Stimulated activated memory B cell treated with anti-CD40 and anti-IgM and Interleukin-4, amounts not matched to agents 10 μg/mL and 1 μg/mL and 100 μg/mL, for 72 hours (primary cell): ENCODE measurements around the gene ALAD.
"Not testable (repeated sequence)": the region's sequence is repeated elsewhere in the genome, so short reads cannot be mapped to it uniquely, and the experiment has no call there.

Experiments
- ATAC-seq: fragments of 150-1000 bp; cut with Tn5 transposase; 2 replicates; pipeline ENCODE4 v1.10.0; 2021
- H3K27ac Mint-ChIP-seq: one replicate; pipeline ENCODE4 v1.8.0; 2022; ENCODE audit warnings: mild to moderate bottlenecking, mixed read lengths
- H3K27me3 Mint-ChIP-seq: one replicate; pipeline ENCODE4 v1.8.0; 2022; ENCODE audit warnings: mixed read lengths
- H3K36me3 Mint-ChIP-seq: one replicate; pipeline ENCODE4 v1.8.0; 2022; ENCODE audit warnings: mixed read lengths
- H3K4me1 Mint-ChIP-seq: one replicate; pipeline ENCODE4 v1.8.0; 2022; ENCODE audit warnings: mixed read lengths
- H3K4me3 Mint-ChIP-seq: one replicate; pipeline ENCODE4 v1.8.0; 2022; ENCODE audit warnings: mild to moderate bottlenecking, moderate library complexity, mixed read lengths
- H3K9me3 Mint-ChIP-seq: one replicate; pipeline ENCODE4 v1.8.0; 2022; ENCODE audit warnings: mixed read lengths

Gene ALAD

DNA sequence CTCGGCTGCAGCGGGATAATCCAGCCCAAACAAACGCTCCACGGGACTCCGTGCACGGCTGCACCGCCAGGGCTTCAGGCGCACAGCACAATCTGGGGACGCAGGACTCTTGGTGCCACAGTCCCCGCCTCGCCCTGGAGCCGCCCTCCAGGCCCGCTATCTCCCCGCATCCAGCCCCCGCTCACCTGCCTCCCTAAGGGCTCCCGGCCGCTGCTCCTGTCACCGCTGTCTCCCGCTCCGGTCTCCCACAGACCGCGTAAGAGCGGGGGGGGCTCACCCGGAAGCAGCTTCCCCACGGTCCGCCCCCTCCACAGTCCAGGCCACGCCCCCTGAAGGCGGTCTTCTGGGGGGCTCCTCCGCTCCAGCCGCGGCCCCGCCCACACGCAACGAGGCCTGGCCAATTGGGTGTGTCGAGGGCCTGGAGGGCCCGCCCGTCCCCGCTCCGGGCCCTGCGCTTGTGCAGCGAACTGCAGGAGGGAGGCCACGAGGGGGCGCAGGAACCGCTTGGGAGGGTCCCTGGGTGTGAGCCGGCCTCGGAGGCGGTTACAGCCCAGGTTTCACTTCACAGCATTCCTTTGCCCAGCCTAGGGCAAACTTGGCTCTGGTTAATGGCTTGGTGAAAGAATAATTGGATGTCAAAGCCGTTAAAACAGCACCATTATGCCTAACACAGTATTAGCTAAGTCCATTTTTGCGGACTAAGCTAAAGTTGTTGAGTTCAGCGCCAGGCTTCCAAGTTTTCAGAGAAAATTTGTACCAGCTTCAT lies at the start of gene ALAD:
ALAD (minus strand) TSS at position 258 of the 766 bp plus-strand sequence. CDS start 7,725 bp downstream, outside the sequence.
- H3K27me3 Mint-ChIP-seq, result no peaks in the 10 kb centered on the region
- peak; percentile 100 for ATAC-seq
- no peaks in the 10 kb centered on the region for H3K36me3 Mint-ChIP-seq
- peaks cover 27% of the 10 kb centered on the region for H3K4me1 Mint-ChIP-seq
- no peaks in the 10 kb centered on the region for H3K9me3 Mint-ChIP-seq
- H3K27ac Mint-ChIP-seq, result peak within 1 kb of the TSS; percentile 80
- H3K4me3 Mint-ChIP-seq, result peak within 1 kb of the TSS; percentile 96

DNA sequence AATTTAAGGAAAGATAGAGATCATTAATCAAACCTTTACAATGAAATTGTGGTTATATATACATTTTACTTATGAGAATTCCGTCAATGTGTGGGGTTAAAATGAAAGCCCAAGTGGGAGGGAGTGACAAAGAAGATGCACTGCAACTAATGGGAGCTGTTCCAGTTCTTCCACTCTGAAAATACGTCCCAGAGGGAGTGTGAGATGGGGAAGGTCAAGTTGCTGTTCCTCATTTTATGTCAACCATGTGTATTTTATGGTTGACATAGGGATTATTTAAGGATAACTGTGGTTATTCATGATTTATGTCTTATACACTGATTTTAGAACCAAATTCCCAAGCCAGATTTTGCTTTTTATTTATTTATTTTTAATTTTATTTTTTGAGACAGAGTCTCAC lies 48.3 kb upstream of the ALAD start:
- no peak for ATAC-seq
- no peak overlapping the region for H3K27ac Mint-ChIP-seq
- no peaks in the 10 kb centered on the region for H3K4me1 Mint-ChIP-seq
- H3K27me3 Mint-ChIP-seq, result no peaks in the 10 kb centered on the region
- no peaks in the 10 kb centered on the region for H3K36me3 Mint-ChIP-seq
- H3K4me3 Mint-ChIP-seq, result no peak overlapping the region
- no peaks in the 10 kb centered on the region for H3K9me3 Mint-ChIP-seq

DNA sequence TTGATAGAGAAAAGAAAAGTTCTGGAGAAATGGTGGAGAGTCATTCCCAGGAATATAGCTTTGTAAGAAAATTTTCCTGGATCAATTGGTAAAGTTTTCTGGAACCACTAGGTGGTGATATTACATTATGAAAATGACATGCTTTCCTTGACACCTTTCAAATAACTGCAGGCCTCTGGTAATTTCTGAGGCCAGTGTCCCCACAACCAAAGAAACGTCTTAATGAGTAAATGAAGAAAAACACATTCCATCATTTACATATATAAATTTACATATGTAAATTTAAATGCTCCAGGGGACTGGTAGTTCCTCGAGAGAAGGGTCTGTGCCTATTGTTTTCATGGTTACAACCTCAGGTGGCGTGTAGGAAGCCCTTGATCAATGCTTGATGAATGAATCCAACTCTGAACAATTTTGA lies 45.2 kb upstream of the ALAD start:
- ATAC-seq, result no peak
- Mint-ChIP-seq H3K4me3 (no peak overlapping the region), H3K27ac (no peak overlapping the region), H3K36me3 (no peaks in the 10 kb centered on the region), H3K27me3 (no peaks in the 10 kb centered on the region), H3K4me1 (no peaks in the 10 kb centered on the region), H3K9me3 (no peaks in the 10 kb centered on the region)

DNA sequence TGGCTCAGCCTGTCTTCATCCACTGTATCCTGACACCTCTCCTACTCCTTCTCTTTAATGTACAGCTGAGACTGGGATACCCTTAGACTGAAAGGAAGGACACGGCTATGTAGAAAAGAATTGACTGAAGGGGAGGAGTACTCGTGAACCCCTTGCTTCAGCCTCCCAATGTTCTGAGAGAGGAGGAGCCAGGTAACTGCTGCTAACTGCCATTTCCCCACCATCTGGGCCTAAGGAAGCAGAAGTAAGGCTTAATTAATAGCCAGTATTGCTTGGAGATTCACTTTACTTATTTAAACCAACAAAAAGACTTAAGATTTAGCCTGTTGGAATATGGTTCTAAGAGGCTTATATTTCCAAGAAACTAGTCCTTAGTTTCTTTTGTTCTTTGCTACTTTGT lies 43.7 kb upstream of the ALAD start:
- H3K4me3 Mint-ChIP-seq, result no peak overlapping the region
- no peak for ATAC-seq
- H3K27ac Mint-ChIP-seq, result no peak overlapping the region

DNA sequence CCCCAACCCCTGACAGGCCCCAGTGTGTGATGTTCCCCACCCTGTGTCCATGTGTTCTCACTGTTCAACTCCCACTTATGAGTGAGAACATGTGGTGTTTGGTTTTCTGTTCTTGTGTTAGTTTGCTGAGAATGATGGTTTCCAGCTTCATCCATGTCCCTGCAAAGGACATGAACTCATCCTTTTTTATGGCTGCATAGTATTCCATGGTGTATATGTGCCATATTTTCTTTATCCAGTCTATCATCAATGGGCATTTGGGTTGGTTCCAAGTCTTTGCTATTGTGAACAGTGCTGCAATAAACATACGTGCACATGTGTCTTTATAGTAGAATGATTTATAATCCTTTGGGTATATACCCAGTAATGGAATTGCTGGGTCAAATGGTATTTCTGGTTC lies 36.6 kb upstream of the ALAD start:
- H3K36me3 Mint-ChIP-seq, H3K27me3 Mint-ChIP-seq, ATAC-seq, H3K27ac Mint-ChIP-seq, H3K9me3 Mint-ChIP-seq, H3K4me1 Mint-ChIP-seq, H3K4me3 Mint-ChIP-seq: not testable (repeated sequence)

More for the DNA sequence above, 43.7 kb upstream of the ALAD start:
- no peaks in the 10 kb centered on the region for H3K36me3 Mint-ChIP-seq
- no peaks in the 10 kb centered on the region for H3K27me3 Mint-ChIP-seq
- no peaks in the 10 kb centered on the region for H3K9me3 Mint-ChIP-seq
- H3K4me1 Mint-ChIP-seq, result no peaks in the 10 kb centered on the region

DNA sequence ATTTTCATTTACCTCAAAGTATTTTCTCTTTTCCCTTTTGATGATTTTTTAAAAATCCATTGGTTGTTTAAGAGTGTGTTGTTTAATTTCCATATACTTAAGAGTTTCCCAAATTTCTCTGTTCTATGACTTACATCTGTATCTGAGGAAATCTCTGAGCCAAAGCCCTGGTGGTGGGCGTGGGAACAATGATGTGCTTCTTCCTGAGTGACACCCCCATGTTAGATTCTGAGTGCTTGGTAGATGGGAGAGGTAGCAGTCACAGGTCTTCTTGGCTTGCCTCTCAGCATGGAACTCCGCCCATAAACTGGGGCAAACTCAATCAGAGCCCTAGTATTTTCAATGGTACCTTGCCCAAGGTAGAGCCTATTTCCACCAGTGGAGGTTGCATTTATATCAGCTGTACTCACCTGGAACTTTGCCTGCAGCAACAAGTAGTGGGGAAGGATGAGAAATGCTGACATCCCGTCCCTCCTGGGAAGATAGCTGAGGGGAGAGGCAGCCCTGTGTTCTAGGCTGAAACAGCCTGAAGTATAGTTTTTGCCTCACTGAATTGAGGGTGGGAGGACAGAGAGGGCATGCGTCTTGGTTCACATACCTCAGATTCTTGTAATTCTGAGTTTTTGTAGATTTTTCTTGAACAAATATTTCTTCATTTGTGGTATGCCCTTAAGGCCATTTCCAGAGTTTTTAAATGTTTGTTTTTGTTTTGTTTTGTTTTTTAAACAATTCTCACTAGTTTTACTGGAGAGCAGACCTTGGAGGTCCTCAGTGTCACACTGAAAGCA lies 35.8 kb upstream of the ALAD start:
- H3K27ac Mint-ChIP-seq, result no peak overlapping the region
- H3K4me3 Mint-ChIP-seq, result no peak overlapping the region
- no peak for ATAC-seq
- H3K9me3 Mint-ChIP-seq, result peaks cover 4% of the 10 kb centered on the region
- no peaks in the 10 kb centered on the region for H3K4me1 Mint-ChIP-seq
- H3K36me3 Mint-ChIP-seq, result no peaks in the 10 kb centered on the region
- H3K27me3 Mint-ChIP-seq, result no peaks in the 10 kb centered on the region

DNA sequence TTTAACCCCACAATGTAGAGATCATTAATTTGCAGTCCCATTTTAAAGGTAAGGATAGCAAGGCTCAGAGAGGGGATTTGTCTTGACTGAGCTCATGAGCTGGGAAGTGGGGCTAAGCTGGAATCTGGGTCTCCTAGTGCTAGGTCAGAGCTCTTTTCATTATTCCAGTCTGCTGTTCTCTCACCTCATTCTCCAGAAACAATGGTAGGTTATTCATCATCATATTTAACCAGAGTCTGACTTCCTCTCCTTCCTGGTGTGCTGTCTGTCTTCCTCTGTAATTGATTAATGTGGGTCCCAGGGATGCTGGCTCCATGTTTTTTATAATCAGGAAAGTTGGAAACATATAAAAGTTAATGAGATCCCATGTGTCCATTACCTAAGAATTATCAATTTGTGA lies 30.1 kb upstream of the ALAD start:
- H3K9me3 Mint-ChIP-seq, result peaks cover 4% of the 10 kb centered on the region
- H3K4me1 Mint-ChIP-seq, result no peaks in the 10 kb centered on the region
- H3K27me3 Mint-ChIP-seq, result no peaks in the 10 kb centered on the region
- no peak overlapping the region for H3K4me3 Mint-ChIP-seq
- no peak for ATAC-seq
- no peaks in the 10 kb centered on the region for H3K36me3 Mint-ChIP-seq
- no peak overlapping the region for H3K27ac Mint-ChIP-seq

DNA sequence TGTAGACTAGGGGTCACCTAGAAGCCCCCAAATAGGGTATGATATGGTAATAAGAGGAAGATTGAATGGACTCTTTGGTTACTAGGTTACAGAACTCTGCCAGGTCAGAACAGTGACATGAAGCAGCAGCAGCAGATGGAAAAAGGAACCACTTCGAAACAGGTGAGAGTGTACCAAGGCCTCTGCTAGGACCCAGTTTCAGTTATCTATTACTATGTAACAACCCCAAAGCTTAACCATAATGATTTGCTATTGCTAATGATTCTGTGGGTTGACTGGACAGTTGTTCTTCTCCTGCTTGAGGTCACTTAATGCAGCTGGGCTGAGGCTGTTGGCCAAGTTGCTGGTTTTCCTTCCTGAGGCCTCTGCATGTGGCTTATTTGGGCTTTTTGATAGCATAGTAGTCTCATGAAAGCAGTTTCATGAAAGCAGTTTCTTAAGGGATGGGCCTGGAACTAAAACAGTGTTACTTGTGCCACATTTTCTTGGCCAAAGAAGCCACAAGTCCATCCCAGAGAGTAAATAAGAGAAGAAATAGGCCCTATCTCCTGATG lies 27.1 kb upstream of the ALAD start:
- no peak for ATAC-seq
- H3K9me3 Mint-ChIP-seq, result no peaks in the 10 kb centered on the region
- no peaks in the 10 kb centered on the region for H3K4me1 Mint-ChIP-seq
- H3K27ac Mint-ChIP-seq, result peak overlapping the region; percentile 20
- no peaks in the 10 kb centered on the region for H3K36me3 Mint-ChIP-seq
- H3K27me3 Mint-ChIP-seq, result peaks cover 9% of the 10 kb centered on the region
- H3K4me3 Mint-ChIP-seq, result no peak overlapping the region

DNA sequence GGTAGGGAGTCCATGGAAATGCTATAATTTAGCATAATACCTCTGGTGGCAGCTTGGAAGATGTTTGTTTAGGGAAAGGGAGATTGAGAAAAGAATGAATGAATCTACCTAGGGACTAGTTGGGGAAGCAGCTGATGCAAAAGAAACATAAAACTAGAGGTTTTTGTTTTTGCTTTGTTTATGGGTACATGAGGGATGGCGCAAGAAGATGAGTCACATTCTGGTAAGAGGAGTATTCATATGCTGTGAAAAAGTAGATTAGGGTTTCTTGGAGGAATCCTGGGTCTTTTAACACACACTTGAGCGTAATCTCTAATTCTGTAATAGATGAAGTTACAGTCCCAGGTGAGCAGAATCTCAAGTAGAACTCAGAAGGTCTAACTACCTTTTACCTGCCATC lies 26.5 kb upstream of the ALAD start:
- ATAC-seq, result no peak
- peak overlapping the region; percentile 20 for H3K27ac Mint-ChIP-seq
- no peaks in the 10 kb centered on the region for H3K4me1 Mint-ChIP-seq
- peaks cover 9% of the 10 kb centered on the region for H3K27me3 Mint-ChIP-seq
- no peaks in the 10 kb centered on the region for H3K36me3 Mint-ChIP-seq
- H3K9me3 Mint-ChIP-seq, result no peaks in the 10 kb centered on the region
- H3K4me3 Mint-ChIP-seq, result no peak overlapping the region

DNA sequence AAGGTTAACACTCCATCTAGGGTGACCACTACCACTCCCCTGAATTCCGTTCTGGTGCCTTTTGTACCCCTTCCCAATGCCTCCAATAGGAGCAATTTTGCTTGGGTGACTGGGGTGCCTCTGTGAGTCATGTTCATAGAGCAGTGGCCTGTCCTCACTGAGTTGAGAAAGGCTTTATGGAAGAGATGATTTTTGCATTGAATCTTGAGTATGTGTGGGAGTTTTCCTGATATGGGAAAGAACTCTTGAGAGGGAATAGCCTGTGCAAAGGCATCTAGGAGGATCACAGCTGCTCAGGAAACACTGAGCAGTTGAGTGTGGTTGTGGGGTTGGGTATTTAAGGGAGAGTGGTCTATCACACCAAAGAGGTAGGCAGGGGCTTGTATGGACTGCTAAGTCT lies 25.6 kb upstream of the ALAD start:
- Mint-ChIP-seq H3K9me3 (no peaks in the 10 kb centered on the region), H3K4me3 (no peak overlapping the region), H3K27me3 (peaks cover 9% of the 10 kb centered on the region), H3K36me3 (no peaks in the 10 kb centered on the region), H3K27ac (no peak overlapping the region), H3K4me1 (no peaks in the 10 kb centered on the region)
- no peak for ATAC-seq

DNA sequence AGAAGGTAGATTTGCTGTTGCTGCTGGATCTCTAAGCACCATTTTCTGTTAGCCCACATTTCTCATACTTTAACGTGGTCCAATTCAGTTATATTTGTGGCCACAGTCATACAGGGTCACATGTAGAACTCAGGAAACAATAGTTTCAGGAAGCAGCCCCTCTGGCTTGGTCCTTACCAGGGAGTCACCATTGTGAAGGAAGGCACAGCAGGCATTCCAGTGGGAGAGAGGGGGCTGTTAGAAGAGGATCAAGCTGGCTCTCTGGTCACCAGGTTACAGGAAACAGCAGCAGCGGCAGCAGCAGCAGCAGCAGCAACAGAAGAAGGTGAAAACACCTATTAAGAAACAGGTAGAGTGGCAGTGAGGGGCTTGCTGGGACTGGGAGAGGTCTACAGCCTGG lies 24.0 kb upstream of the ALAD start:
- H3K9me3 Mint-ChIP-seq, result no peaks in the 10 kb centered on the region
- H3K27me3 Mint-ChIP-seq, result peaks cover 9% of the 10 kb centered on the region
- ATAC-seq, result no peak
- H3K4me3 Mint-ChIP-seq, result no peak overlapping the region
- H3K4me1 Mint-ChIP-seq, result no peaks in the 10 kb centered on the region
- no peak overlapping the region for H3K27ac Mint-ChIP-seq
- H3K36me3 Mint-ChIP-seq, result no peaks in the 10 kb centered on the region

DNA sequence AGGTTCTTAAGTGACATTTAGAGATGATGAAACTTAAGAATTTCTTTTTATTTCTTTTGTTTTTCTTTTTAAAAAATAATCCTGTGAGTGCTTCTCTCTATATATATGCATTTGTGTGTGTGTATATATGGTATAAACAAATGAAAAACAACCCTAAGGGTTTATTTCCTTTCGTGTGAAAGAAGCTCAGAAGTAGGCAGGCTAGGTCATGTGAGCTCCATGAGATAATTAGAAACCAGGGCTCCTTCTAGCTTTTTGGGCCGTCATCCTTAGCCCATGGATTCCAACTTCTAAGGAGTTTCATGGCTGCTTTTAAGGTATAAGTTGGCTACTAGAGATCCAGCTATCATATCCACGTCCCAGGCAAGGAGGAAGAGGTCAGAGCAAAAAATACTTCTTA lies 20.6 kb upstream of the ALAD start:
- ATAC-seq, result no peak
- Mint-ChIP-seq H3K4me3 (no peak overlapping the region), H3K27me3 (peaks cover 9% of the 10 kb centered on the region), H3K4me1 (no peaks in the 10 kb centered on the region), H3K27ac (no peak overlapping the region), H3K36me3 (no peaks in the 10 kb centered on the region), H3K9me3 (no peaks in the 10 kb centered on the region)

DNA sequence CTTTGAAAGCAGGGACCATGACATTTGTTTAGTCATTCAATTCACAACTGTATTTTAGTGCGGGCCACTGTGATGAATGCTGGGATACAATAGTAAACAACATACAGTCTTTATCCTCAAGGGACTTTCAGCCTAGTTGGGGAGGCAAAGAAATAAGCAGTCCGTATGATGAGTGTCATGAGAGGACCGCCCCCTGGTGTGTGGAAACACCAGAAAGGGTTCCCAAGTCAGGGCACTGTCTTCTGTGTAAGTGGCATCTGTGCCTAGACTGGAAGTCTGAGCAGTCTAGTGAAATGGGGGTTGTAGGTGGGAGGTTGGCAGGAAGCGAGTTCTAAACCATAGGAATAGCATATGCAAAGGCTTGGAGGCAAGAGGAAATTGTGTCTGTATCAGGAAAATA lies 16.3 kb upstream of the ALAD start:
- ATAC-seq, result no peak
- Mint-ChIP-seq H3K27me3 (no peaks in the 10 kb centered on the region), H3K36me3 (no peaks in the 10 kb centered on the region), H3K27ac (no peak overlapping the region), H3K4me1 (no peaks in the 10 kb centered on the region), H3K4me3 (no peak overlapping the region), H3K9me3 (no peaks in the 10 kb centered on the region)

DNA sequence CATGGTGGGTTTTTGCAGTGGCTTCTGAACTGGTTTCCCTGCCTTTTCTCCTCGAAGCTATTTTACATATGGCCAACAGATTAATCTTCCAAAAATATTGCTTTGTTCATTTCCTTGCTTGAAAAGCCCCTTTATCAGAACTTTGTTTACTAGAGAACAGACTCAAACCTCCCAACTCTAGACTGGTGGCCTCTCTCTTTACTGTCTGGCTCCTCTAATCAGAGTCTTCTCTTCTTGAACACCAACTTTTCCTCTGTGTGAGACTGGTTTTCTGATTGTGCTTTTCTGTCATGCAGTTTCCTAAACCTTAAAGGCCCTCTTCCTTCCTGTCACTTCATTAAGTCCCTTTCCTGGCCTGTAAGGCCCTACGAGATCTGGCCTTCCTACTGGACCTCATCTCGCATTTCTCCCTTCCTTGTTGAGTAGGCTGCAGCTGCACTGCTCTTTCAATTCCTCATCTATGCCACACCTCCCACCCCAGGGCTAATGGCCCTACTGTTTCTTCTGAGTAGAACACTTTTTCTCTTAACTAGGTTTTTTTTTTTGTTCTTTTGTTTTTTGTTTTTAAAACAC lies 15.2 kb upstream of the ALAD start:
- H3K27ac Mint-ChIP-seq, result no peak overlapping the region
- H3K9me3 Mint-ChIP-seq, result no peaks in the 10 kb centered on the region
- ATAC-seq, result peak; percentile 98
- H3K27me3 Mint-ChIP-seq, result no peaks in the 10 kb centered on the region
- no peaks in the 10 kb centered on the region for H3K36me3 Mint-ChIP-seq
- H3K4me3 Mint-ChIP-seq, result no peak overlapping the region
- H3K4me1 Mint-ChIP-seq, result no peaks in the 10 kb centered on the region

DNA sequence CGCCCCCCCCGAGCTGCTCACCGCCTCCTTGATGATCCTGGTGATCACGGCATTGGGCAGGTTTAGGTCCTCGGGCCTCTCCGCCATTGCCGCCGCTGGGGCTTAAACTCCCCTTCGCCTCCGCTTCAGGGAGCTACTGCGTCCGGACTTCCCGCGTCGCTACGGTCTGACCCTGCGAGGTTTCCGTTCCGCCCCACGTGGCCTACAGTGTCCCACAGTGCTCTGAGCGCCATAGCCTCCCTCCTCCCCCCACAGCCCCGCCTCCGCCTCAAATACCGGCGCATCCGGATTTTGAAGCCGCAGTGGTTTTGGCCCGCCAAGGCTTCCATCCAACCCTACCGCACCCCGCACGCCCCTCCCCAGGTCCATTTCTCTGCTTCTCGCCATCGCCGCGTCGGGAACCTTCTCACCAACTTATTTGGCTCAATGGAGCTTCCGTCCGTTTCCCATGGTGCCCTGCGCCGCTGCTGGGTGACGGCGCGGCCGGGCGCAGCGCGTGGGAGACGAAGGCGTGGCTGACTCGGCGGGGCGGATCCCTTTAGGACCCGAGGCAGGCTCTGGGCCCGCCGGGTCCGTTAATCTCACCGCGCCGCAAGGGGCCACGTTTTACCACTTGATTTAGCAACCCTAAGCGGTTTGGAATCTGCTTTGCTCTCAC lies 9.3 kb upstream of the ALAD start, which contains the start of the genes C9orf43 and POLE3:
C9orf43 (plus strand) TSS at position 541 of the 658 bp plus-strand sequence. CDS start 2,747 bp downstream, outside the sequence.
POLE3 (minus strand) TSS at position 469 of the 658 bp plus-strand sequence; CDS start at position 87, 382 bp downstream.
- peaks cover 29% of the 10 kb centered on the region for H3K4me1 Mint-ChIP-seq

More for the DNA sequence above, 9.3 kb upstream of the ALAD start, which contains the start of the genes C9orf43 and POLE3:
- peak; percentile 98 for ATAC-seq
- H3K9me3 Mint-ChIP-seq, result no peaks in the 10 kb centered on the region
- H3K27ac Mint-ChIP-seq, result peak within 1 kb of the TSS; percentile 98
- peaks cover 21% of the 10 kb centered on the region for H3K36me3 Mint-ChIP-seq
- peak within 1 kb of the TSS; percentile 90 for H3K4me3 Mint-ChIP-seq
- H3K27me3 Mint-ChIP-seq, result no peaks in the 10 kb centered on the region
